ENCODE data around the gene HACD3. TPM values are rescaled to one million over a fixed set of nuclear protein-coding genes. Genes with fewer than 3 reads are reported as not detected.

Gene HACD3
- total RNA-seq, 1 experiment from 2014 or later = 133 TPM

- no peak overlapping the region for H4K5ac ChIP-seq (ENCODE audit: insufficient read length, low read depth, low read length)
- H3K14ac ChIP-seq (ENCODE audit: insufficient read depth, low read length) = no peak overlapping the region
- H2BK5ac ChIP-seq (ENCODE audit: insufficient read length, low read length) = no peak overlapping the region
- peaks cover 10 to 72% (median 56%) of the 10 kb centered on the region in 3 experiments; a peak in 6 of 7 replicates for H3K36me3 Mint-ChIP-seq (ENCODE audit: insufficient read depth in 1 of 3, low read depth in 3 of 3)
- H4K20me1 ChIP-seq (ENCODE audit: control insufficient read depth, insufficient read depth, insufficient read length) = no peaks in the 10 kb centered on the region
- H3K27ac Mint-ChIP-seq = no peak overlapping the region
- H3K9ac ChIP-seq (ENCODE audit: extremely low read depth, insufficient read length, low read length) = no peak overlapping the region
- no peaks in the 10 kb centered on the region for H3K9me3 Mint-ChIP-seq
- H2BK20ac ChIP-seq (ENCODE audit: low read depth, low read length, poor library complexity, severe bottlenecking) = no peak overlapping the region
- H2BK12ac ChIP-seq (ENCODE audit: insufficient read length, low read depth, low read length) = no peak overlapping the region
- H3K4me1 Mint-ChIP-seq = peaks cover 0 to 13% of the 10 kb centered on the region in 2 experiments; a peak in 2 of 4 replicates
- no peak overlapping the region for H3K23ac ChIP-seq (ENCODE audit: insufficient read length, low read depth, low read length)
- no peak overlapping the region for H2AK5ac ChIP-seq (ENCODE audit: insufficient read length, low read length)
- no peaks in the 10 kb centered on the region for H3K79me2 ChIP-seq (ENCODE audit: insufficient read depth, low read length)
- no peak overlapping the region for H4K8ac ChIP-seq (replicated peaks; ENCODE audit: insufficient read length, low read depth, low read length)
- no peak overlapping the region for H2AFZ ChIP-seq (ENCODE audit: low read length)
- DNase-seq = no peak
- H3K56ac ChIP-seq (ENCODE audit: insufficient read length, low read depth, low read length) = no peak overlapping the region
- no peak overlapping the region for H4K91ac ChIP-seq (ENCODE audit: insufficient read length, low read depth, low read length)
- H3T11ph ChIP-seq (ENCODE audit: low read length) = no peak overlapping the region
- no peak for TF ChIP-seq CTCF (conservative IDR thresholded peaks at IDR 0.05)
- H3K27me3 Mint-ChIP-seq (ENCODE audit: low read depth) = no peaks in the 10 kb centered on the region
- no peak overlapping the region for H3K4ac ChIP-seq (ENCODE audit: low read depth, low read length)
- no peaks in the 10 kb centered on the region for H3K9me3 ChIP-seq (ENCODE audit: control insufficient read depth, low read depth, low read length)
- no peak overlapping the region for H3K27ac ChIP-seq (ENCODE audit: insufficient read length, low read depth, low read length)
- H3K23me2 ChIP-seq (ENCODE audit: insufficient read length, low read depth, low read length, poor library complexity, severe bottlenecking) = no peaks in the 10 kb centered on the region
- H3K4me2 ChIP-seq (ENCODE audit: insufficient read depth, insufficient read length, low read length) = no peak overlapping the region
- no peak overlapping the region for H2BK120ac ChIP-seq (ENCODE audit: low read depth, low read length, poor library complexity, severe bottlenecking)
- H3K27me3 ChIP-seq (ENCODE audit: insufficient read depth, low read length) = no peaks in the 10 kb centered on the region
- H3K18ac ChIP-seq (ENCODE audit: insufficient read length, low read depth, low read length) = no peak overlapping the region
- H3K4me1 ChIP-seq (ENCODE audit: insufficient read depth, low read length) = no peaks in the 10 kb centered on the region
- H3K4me3 Mint-ChIP-seq = no peak overlapping the region
- H3K79me1 ChIP-seq (ENCODE audit: insufficient read depth, low read depth, low read length, poor library complexity, severe bottlenecking) = no peaks in the 10 kb centered on the region
- H2BK15ac ChIP-seq (ENCODE audit: low read depth, low read length) = no peak overlapping the region
Observed at GRCh38 chr15:65584241-65584640, 54.0 kb downstream of the HACD3 start.

All from H9 (cell line).